Measurements from ENCODE around the gene GRIP2.
"Not testable (repeated sequence)": the region's sequence is repeated elsewhere in the genome, so short reads cannot be mapped to it uniquely, and the experiment has no call there.

GRIP2 gene

GRCh38 chr3:14519406-14519805 is 20.7 kb downstream of the GRIP2 start:
- no peak for DNase-seq

GRCh38 chr3:14518893-14519292 is 21.2 kb downstream of the GRIP2 start:
- no peak for DNase-seq

- no peak for DNase-seq
These were observed 21.7 kb downstream of the GRIP2 start for GRCh38 chr3:14518432-14518802.

GRCh38 chr3:14517601-14518431 is 22.3 kb downstream of the GRIP2 start:
- no peak for DNase-seq

GRCh38 chr3:14516738-14517345 is 23.3 kb downstream of the GRIP2 start:
- no peak for DNase-seq

- DNase-seq = not testable (repeated sequence)
These were observed 24.6 kb downstream of the GRIP2 start for GRCh38 chr3:14515526-14515925.

- no peak for DNase-seq
These were observed 25.8 kb downstream of the GRIP2 start for GRCh38 chr3:14514323-14514720.

GRCh38 chr3:14513566-14514322 is 26.4 kb downstream of the GRIP2 start:
- DNase-seq = no peak

GRCh38 chr3:14512942-14513327 is 27.2 kb downstream of the GRIP2 start:
- DNase-seq = no peak

GRCh38 chr3:14512281-14512941 is 27.7 kb downstream of the GRIP2 start:
- DNase-seq = no peak

- DNase-seq = no peak
These were observed 28.4 kb downstream of the GRIP2 start for GRCh38 chr3:14511623-14512280.

- no peak for DNase-seq
These were observed 29.1 kb downstream of the GRIP2 start for GRCh38 chr3:14510838-14511622.

GRCh38 chr3:14509796-14510100 is 30.4 kb downstream of the GRIP2 start:
- no peak for DNase-seq

- peak; percentile 36 for DNase-seq
These were observed 31.0 kb downstream of the GRIP2 start for GRCh38 chr3:14508966-14509795.

- DNase-seq = no peak
These were observed 31.7 kb downstream of the GRIP2 start for GRCh38 chr3:14508505-14508819.

- DNase-seq = no peak
These were observed 32.2 kb downstream of the GRIP2 start for GRCh38 chr3:14507757-14508504.

- DNase-seq = no peak
These were observed 32.8 kb downstream of the GRIP2 start for GRCh38 chr3:14507305-14507741.

GRCh38 chr3:14506626-14507304 is 33.4 kb downstream of the GRIP2 start:
- no peak for DNase-seq

GRCh38 chr3:14505803-14506500 is 34.2 kb downstream of the GRIP2 start:
- DNase-seq = no peak

Data from NCI-H1436 (cell line).